HepG2 (cell line): Measurements from ENCODE around the gene LRRC8E. TPM values are rescaled to one million over a fixed set of nuclear protein-coding genes. Genes with fewer than 3 reads are reported as not detected.

Experiments used
- AGO2 ChIP-seq: fragments of 200-400 bp; formaldehyde crosslinking; optimal IDR thresholded peaks from 2 replicates; pipeline ENCODE3; 2017; ENCODE audit warnings: mild to moderate bottlenecking, low read depth, low read length, moderate library complexity
- ATF1 ChIP-seq: IDR thresholded peaks from 2 replicates; pipeline ENCODE4 v1.6.1; 2016; ENCODE audit warnings: mild to moderate bottlenecking, control low read depth
- GFI1 ChIP-seq: sonication (generic); formaldehyde crosslinking; IDR thresholded peaks from 2 replicates; pipeline ENCODE4 v1.5.0; 2020; ENCODE audit warnings: missing genetic modification reagents, mild to moderate bottlenecking, borderline replicate concordance
- HMG20B ChIP-seq: conservative IDR thresholded peaks from 2 replicates; pipeline ENCODE4 v1.6.1; 2016; ENCODE audit warnings: missing genetic modification reagents, missing compliant biosample characterization
- HOXA9 ChIP-seq: sonication (generic); formaldehyde crosslinking; IDR thresholded peaks from 2 replicates; pipeline ENCODE4 v1.8.1; 2022; ENCODE audit warnings: missing genetic modification reagents, mild to moderate bottlenecking, moderate library complexity, borderline replicate concordance
- KDM5A ChIP-seq: fragments of 200-600 bp; sonication (generic); IDR thresholded peaks from 2 replicates; pipeline ENCODE4 v1.7.0; 2018; ENCODE audit warnings: antibody characterized with exemption, mild to moderate bottlenecking, low read length, borderline replicate concordance
- POLR2A ChIP-seq, 2 experiments: IDR thresholded peaks; 2 replicates each; pipeline ENCODE4 v1.6.1; 2011; ENCODE audit warnings: low read depth in 2 of 2, low read length in 2 of 2, mild to moderate bottlenecking in 1 of 2, moderate library complexity in 1 of 2; ENCODE audit not compliant: insufficient read depth in 1 of 2
- PRMT3 ChIP-seq: sonication (generic); formaldehyde crosslinking; IDR thresholded peaks from 2 replicates; pipeline ENCODE4 v1.8.1; 2022; ENCODE audit warnings: low read depth, mild to moderate bottlenecking, moderate library complexity, missing genetic modification reagents, borderline replicate concordance
- RBFOX2 ChIP-seq: fragments of 200-400 bp; formaldehyde crosslinking; IDR thresholded peaks from 2 replicates; pipeline ENCODE4 v1.6.1; 2017; ENCODE audit warnings: low read depth, mild to moderate bottlenecking, low read length
- RFXANK ChIP-seq: IDR thresholded peaks from 2 replicates; pipeline ENCODE4 v1.6.1; 2016
- RXRB ChIP-seq: IDR thresholded peaks from 2 replicates; pipeline ENCODE4 v1.6.1; 2016; ENCODE audit warnings: borderline replicate concordance, missing genetic modification reagents, missing compliant biosample characterization
- polyA plus RNA-seq, 8 experiments: library from polyadenylated mRNA; depleted of rRNA in 3 of 8; stranded (reverse) in 7 of 8; unstranded in 1 of 8; fragments of >200 nt; fragmentation: Illumina TruSeq in 4 of 8; extraction: Trizol in 4 of 8; gene quantifications; 2 replicates each; pipeline versions ENCODE4 v1.2.1 to v1.2.3, GENCODE V29; 2011 to 2016; ENCODE audit warnings: low read depth in 4 of 8, missing spikeins in 1 of 8, mixed read lengths in 1 of 8; ENCODE audit not compliant: insufficient read depth in 1 of 8
- total RNA-seq, 5 experiments: library from RNA; depleted of rRNA; stranded (reverse); fragments of >200 nt; fragmentation: Illumina TruSeq; extraction: Trizol; gene quantifications; 2 replicates each; pipeline ENCODE4 v1.2.3, GENCODE V29; 2016; ENCODE audit warnings: low read depth in 1 of 5
- TF ChIP-seq, protein P1 (sequence below), 2 experiments: sonication (generic) in 1 of 2; formaldehyde crosslinking in 1 of 2; IDR thresholded peaks; 2 replicates each; pipeline versions ENCODE4 v1.4.0 to v1.6.1; 2018 to 2020; ENCODE audit warnings: missing genetic modification reagents in 2 of 2, borderline replicate concordance in 1 of 2, low read depth in 1 of 2, mild to moderate bottlenecking in 1 of 2, missing biosample characterization in 1 of 2
- TF ChIP-seq, protein P2 (sequence below): sonication (generic); formaldehyde crosslinking; IDR thresholded peaks from 2 replicates; pipeline ENCODE4 v1.4.0; 2020; ENCODE audit warnings: missing genetic modification reagents, mild to moderate bottlenecking, borderline replicate concordance
- TF ChIP-seq, protein P3 (sequence below): sonication (generic); formaldehyde crosslinking; IDR thresholded peaks from 2 replicates; pipeline ENCODE4 v1.4.0; 2020; ENCODE audit warnings: missing genetic modification reagents
- TF ChIP-seq, protein P4 (sequence below): sonication (generic); formaldehyde crosslinking; IDR thresholded peaks from 2 replicates; pipeline ENCODE4 v1.5.0; 2020; ENCODE audit warnings: mild to moderate bottlenecking, missing genetic modification reagents
- TF ChIP-seq, protein P5 (sequence below): sonication (generic); formaldehyde crosslinking; IDR thresholded peaks from 2 replicates; pipeline ENCODE4 v1.5.1; 2020; ENCODE audit warnings: mild to moderate bottlenecking, missing genetic modification reagents, moderate library complexity

LRRC8E gene
- total and polyA plus RNA-seq, 2 of the 13 experiments (the other 11 are each of a cell fraction or from before 2014, with no cell fraction given) = 8.0 to 10.3 TPM

DNA sequence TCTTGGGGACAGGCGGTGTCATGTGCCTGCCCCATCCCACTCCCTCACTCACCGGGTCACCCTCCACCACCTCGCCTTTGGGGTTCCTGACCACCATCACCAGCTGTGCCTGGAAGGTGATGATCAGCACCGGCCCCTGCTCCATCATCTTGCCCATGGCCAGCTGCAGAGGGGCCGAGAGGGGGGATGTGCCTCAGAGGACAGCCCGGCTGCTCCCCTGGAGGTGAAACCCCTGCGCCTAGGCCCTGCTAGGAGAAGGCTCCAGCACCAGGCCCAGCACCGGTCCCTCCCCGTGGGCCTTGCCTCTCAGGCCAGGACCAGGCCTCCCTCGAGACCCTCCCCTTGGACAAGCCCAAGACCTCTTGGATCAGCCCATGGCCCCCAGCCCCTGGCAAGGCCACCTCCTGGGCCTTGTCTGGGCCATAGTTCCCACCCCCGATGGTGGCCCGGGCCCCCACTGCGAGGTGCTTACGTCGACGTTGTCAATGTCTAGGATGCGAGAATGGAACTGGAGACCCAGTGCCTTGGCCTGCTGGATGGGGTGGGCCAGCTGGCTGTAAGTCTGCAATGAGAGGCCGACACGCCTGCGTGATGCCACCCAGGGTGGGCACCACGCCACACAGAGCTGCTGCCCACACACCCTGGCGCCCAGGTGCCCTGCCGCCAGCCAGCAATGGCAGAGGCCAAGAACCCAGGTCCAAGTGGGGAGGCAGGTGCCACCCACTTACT is 39.5 kb downstream of the LRRC8E start (continued):
- TF ChIP-seq, protein P1, sequence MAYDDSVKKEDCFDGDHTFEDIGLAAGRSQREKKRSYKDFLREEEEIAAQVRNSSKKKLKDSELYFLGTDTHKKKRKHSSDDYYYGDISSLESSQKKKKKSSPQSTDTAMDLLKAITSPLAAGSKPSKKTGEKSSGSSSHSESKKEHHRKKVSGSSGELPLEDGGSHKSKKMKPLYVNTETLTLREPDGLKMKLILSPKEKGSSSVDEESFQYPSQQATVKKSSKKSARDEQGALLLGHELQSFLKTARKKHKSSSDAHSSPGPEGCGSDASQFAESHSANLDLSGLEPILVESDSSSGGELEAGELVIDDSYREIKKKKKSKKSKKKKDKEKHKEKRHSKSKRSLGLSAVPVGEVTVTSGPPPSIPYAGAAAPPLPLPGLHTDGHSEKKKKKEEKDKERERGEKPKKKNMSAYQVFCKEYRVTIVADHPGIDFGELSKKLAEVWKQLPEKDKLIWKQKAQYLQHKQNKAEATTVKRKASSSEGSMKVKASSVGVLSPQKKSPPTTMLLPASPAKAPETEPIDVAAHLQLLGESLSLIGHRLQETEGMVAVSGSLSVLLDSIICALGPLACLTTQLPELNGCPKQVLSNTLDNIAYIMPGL (CRISPR knock-in tag; IDR thresholded peaks at IDR 0.05; ENCODE audit: borderline replicate concordance in 1 of 2, low read depth in 1 of 2) = no peak
- no peak for TF ChIP-seq HMG20B
- TF ChIP-seq, protein P2, sequence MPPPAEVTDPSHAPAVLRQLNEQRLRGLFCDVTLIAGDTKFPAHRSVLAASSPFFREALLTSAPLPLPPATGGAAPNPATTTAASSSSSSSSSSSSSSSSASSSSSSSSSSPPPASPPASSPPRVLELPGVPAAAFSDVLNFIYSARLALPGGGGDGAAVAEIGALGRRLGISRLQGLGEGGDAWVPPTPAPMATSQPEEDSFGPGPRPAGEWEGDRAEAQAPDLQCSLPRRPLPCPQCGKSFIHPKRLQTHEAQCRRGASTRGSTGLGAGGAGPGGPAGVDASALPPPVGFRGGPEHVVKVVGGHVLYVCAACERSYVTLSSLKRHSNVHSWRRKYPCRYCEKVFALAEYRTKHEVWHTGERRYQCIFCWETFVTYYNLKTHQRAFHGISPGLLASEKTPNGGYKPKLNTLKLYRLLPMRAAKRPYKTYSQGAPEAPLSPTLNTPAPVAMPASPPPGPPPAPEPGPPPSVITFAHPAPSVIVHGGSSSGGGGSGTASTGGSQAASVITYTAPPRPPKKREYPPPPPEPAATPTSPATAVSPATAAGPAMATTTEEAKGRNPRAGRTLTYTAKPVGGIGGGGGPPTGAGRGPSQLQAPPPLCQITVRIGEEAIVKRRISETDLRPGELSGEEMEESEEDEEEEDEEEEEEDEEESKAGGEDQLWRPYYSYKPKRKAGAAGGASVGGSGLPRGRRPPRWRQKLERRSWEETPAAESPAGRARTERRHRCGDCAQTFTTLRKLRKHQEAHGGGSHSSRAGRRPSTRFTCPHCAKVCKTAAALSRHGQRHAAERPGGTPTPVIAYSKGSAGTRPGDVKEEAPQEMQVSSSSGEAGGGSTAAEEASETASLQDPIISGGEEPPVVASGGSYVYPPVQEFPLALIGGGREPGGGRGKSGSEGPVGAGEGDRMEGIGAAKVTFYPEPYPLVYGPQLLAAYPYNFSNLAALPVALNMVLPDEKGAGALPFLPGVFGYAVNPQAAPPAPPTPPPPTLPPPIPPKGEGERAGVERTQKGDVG (CRISPR knock-in tag) = no peak
- 0 out of 4 replicates have a peak, but pooled peaks of 1 of the 2 experiments have one; percentile 29 for TF ChIP-seq POLR2A (IDR thresholded peaks at IDR 0.05; ENCODE audit: insufficient read depth in 1 of 2, low read depth in 2 of 2, low read length in 2 of 2)
- TF ChIP-seq, protein P3, sequence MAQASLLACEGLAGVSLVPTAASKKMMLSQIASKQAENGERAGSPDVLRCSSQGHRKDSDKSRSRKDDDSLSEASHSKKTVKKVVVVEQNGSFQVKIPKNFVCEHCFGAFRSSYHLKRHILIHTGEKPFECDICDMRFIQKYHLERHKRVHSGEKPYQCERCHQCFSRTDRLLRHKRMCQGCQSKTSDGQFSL = no peak
- no peak for TF ChIP-seq PRMT3 (CRISPR knock-in tag)
- TF ChIP-seq KDM5A = no peak
- TF ChIP-seq RBFOX2 = peak; percentile 72
- TF ChIP-seq, protein P4, sequence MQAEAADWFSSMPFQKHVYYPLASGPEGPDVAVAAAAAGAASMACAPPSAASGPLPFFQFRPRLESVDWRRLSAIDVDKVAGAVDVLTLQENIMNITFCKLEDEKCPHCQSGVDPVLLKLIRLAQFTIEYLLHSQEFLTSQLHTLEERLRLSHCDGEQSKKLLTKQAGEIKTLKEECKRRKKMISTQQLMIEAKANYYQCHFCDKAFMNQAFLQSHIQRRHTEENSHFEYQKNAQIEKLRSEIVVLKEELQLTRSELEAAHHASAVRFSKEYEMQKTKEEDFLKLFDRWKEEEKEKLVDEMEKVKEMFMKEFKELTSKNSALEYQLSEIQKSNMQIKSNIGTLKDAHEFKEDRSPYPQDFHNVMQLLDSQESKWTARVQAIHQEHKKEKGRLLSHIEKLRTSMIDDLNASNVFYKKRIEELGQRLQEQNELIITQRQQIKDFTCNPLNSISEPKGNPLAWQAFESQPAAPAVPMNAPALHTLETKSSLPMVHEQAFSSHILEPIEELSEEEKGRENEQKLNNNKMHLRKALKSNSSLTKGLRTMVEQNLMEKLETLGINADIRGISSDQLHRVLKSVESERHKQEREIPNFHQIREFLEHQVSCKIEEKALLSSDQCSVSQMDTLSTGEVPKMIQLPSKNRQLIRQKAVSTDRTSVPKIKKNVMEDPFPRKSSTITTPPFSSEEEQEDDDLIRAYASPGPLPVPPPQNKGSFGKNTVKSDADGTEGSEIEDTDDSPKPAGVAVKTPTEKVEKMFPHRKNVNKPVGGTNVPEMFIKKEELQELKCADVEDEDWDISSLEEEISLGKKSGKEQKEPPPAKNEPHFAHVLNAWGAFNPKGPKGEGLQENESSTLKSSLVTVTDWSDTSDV (CRISPR knock-in tag) = no peak
- TF ChIP-seq ATF1 (CRISPR knock-in tag) = no peak
- TF ChIP-seq RXRB = no peak
- no peak for TF ChIP-seq HOXA9
- TF ChIP-seq RFXANK (CRISPR knock-in tag) = no peak
- TF ChIP-seq GFI1 (CRISPR knock-in tag) = no peak
- peak; percentile 83 for TF ChIP-seq AGO2
- TF ChIP-seq, protein P5, sequence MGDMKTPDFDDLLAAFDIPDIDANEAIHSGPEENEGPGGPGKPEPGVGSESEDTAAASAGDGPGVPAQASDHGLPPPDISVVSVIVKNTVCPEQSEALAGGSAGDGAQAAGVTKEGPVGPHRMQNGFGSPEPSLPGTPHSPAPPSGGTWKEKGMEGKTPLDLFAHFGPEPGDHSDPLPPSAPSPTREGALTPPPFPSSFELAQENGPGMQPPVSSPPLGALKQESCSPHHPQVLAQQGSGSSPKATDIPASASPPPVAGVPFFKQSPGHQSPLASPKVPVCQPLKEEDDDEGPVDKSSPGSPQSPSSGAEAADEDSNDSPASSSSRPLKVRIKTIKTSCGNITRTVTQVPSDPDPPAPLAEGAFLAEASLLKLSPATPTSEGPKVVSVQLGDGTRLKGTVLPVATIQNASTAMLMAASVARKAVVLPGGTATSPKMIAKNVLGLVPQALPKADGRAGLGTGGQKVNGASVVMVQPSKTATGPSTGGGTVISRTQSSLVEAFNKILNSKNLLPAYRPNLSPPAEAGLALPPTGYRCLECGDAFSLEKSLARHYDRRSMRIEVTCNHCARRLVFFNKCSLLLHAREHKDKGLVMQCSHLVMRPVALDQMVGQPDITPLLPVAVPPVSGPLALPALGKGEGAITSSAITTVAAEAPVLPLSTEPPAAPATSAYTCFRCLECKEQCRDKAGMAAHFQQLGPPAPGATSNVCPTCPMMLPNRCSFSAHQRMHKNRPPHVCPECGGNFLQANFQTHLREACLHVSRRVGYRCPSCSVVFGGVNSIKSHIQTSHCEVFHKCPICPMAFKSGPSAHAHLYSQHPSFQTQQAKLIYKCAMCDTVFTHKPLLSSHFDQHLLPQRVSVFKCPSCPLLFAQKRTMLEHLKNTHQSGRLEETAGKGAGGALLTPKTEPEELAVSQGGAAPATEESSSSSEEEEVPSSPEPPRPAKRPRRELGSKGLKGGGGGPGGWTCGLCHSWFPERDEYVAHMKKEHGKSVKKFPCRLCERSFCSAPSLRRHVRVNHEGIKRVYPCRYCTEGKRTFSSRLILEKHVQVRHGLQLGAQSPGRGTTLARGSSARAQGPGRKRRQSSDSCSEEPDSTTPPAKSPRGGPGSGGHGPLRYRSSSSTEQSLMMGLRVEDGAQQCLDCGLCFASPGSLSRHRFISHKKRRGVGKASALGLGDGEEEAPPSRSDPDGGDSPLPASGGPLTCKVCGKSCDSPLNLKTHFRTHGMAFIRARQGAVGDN (CRISPR knock-in tag) = no peak
